GM19099 (cell line): Measurements from ENCODE around the gene ZNF148.

Source experiments
- POLR2A ChIP-seq: IDR thresholded peaks from 3 replicates; pipeline ENCODE4 v1.6.1; 2011; ENCODE audit warnings: low read depth; ENCODE audit not compliant: insufficient read length; ENCODE audit errors: extremely low read depth

Gene ZNF148

GRCh38 chr3:125350597-125350996 is 24.5 kb downstream of the ZNF148 start:
- no peak for TF ChIP-seq POLR2A

GRCh38 chr3:125349556-125350165 is 25.5 kb downstream of the ZNF148 start:
- TF ChIP-seq POLR2A = no peak

GRCh38 chr3:125349055-125349454 is 26.1 kb downstream of the ZNF148 start:
- TF ChIP-seq POLR2A = no peak

GRCh38 chr3:125340121-125340520 is 35.0 kb downstream of the ZNF148 start:
- TF ChIP-seq POLR2A = no peak

GRCh38 chr3:125337506-125337905 is 37.6 kb downstream of the ZNF148 start:
- TF ChIP-seq POLR2A = no peak

GRCh38 chr3:125334675-125335560 is 40.2 kb downstream of the ZNF148 start:
- no peak for TF ChIP-seq POLR2A

- no peak for TF ChIP-seq POLR2A
Measured at GRCh38 chr3:125332504-125332903, 42.6 kb downstream of the ZNF148 start.

GRCh38 chr3:125331243-125331642 is 43.9 kb downstream of the ZNF148 start:
- TF ChIP-seq POLR2A = no peak

- TF ChIP-seq POLR2A = no peak
Measured at GRCh38 chr3:125326957-125327356, 48.2 kb downstream of the ZNF148 start.

- TF ChIP-seq POLR2A = no peak
Measured at GRCh38 chr3:125325746-125326145, 49.4 kb downstream of the ZNF148 start.

GRCh38 chr3:125324341-125324740 is 50.8 kb downstream of the ZNF148 start:
- no peak for TF ChIP-seq POLR2A

GRCh38 chr3:125322917-125323316 is 52.2 kb downstream of the ZNF148 start:
- no peak for TF ChIP-seq POLR2A

GRCh38 chr3:125322166-125322565 is 53.0 kb downstream of the ZNF148 start:
- no peak for TF ChIP-seq POLR2A

- TF ChIP-seq POLR2A = no peak
Measured at GRCh38 chr3:125319765-125320164, 55.4 kb downstream of the ZNF148 start.

GRCh38 chr3:125318871-125319270 is 56.3 kb downstream of the ZNF148 start:
- no peak for TF ChIP-seq POLR2A

GRCh38 chr3:125318167-125318865 is 56.8 kb downstream of the ZNF148 start:
- TF ChIP-seq POLR2A = no peak

- TF ChIP-seq POLR2A = no peak
Measured at GRCh38 chr3:125317761-125318160, 57.4 kb downstream of the ZNF148 start.

GRCh38 chr3:125316949-125317348 is 58.2 kb downstream of the ZNF148 start:
- TF ChIP-seq POLR2A = no peak
